HUDEP-2 (cell line): ENCODE data around the gene STX16.
A peak's percentile ranks its signal among the peaks of the same experiment; 100 is the strongest.

Source experiments
- DNase-seq, 76 experiments: peaks; one replicate each; lab custom pipeline; 2025; ENCODE audit not compliant: unreplicated experiment in 76 of 76; lab: John Stamatoyannopoulos, UW

The STX16 gene

GRCh38 chr20:58673119-58673518 lies 22.0 kb downstream of the STX16 start:
- no peak for DNase-seq

GRCh38 chr20:58675146-58675584 lies 24.1 kb downstream of the STX16 start:
- DNase-seq = no peak

- no peak for DNase-seq
These were observed 24.6 kb downstream of the STX16 start for GRCh38 chr20:58675641-58676040.

- DNase-seq = no peak
These were observed 25.1 kb downstream of the STX16 start for GRCh38 chr20:58676161-58676560.

- DNase-seq = no peak
These were observed 26.1 kb downstream of the STX16 start for GRCh38 chr20:58677079-58677604.

GRCh38 chr20:58677808-58678207 lies 26.7 kb downstream of the STX16 start:
- DNase-seq = no peak

- no peak for DNase-seq
These were observed 27.7 kb downstream of the STX16 start for GRCh38 chr20:58678806-58679205.

- no peak for DNase-seq
These were observed 31.8 kb downstream of the STX16 start for GRCh38 chr20:58682656-58683531.

- DNase-seq = no peak
These were observed 33.2 kb downstream of the STX16 start for GRCh38 chr20:58684291-58684690.

GRCh38 chr20:58685988-58686387 lies 34.9 kb downstream of the STX16 start:
- no peak for DNase-seq

GRCh38 chr20:58688414-58688813 lies 37.3 kb downstream of the STX16 start:
- DNase-seq = no peak

GRCh38 chr20:58688840-58689239 lies 37.8 kb downstream of the STX16 start:
- no peak for DNase-seq

GRCh38 chr20:58690396-58691135 lies 39.5 kb downstream of the STX16 start:
- no peak for DNase-seq

GRCh38 chr20:58691773-58692578 lies 40.9 kb downstream of the STX16 start:
- peak in 2 of 76 experiments; percentile 13 to 22 for DNase-seq

- peak in 54 of 76 experiments; percentile 6 to 73 (median 38) for DNase-seq
These were observed 41.6 kb downstream of the STX16 start, which contains the start of gene NPEPL1 for GRCh38 chr20:58692579-58693225. TSS of gene NPEPL1 (plus strand) at chr20:58692800. CDS start at chr20:58692901, 101 bp downstream.

- peak in 72 of 76 experiments; percentile 5 to 78 (median 54) for DNase-seq
These were observed 42.3 kb downstream of the STX16 start for GRCh38 chr20:58693226-58694006.

GRCh38 chr20:58694241-58695083 lies 43.4 kb downstream of the STX16 start:
- no peak for DNase-seq

- no peak for DNase-seq
These were observed 44.1 kb downstream of the STX16 start for GRCh38 chr20:58695084-58695722.
